ENCODE data around the gene TRPT1. TPM values are rescaled to one million over a fixed set of nuclear protein-coding genes. Genes with fewer than 3 reads are reported as not detected.

TRPT1 gene
- total RNA-seq, 2 experiments from 2014 or later: 33.4 to 37.1 TPM

- CTCF ChIA-PET: interaction anchor here (0.6 to 3.5 kb wide), 6 partner anchors 22 to 102 kb away, joined by 3 to 18 read pairs (median 4); partner anchors contain the start of genes FERMT3 and PLCB3
- Mint-ChIP-seq H3K9me3 (ENCODE audit: low read depth) (no peaks in the 10 kb centered on the region), H3K27ac (peak overlapping the region; percentile 85), H3K27me3 (no peaks in the 10 kb centered on the region), H3K4me1 (peaks cover 49% of the 10 kb centered on the region), H3K4me3 (peak overlapping the region; percentile 76), H3K36me3 (peaks cover 1% of the 10 kb centered on the region)
- ATAC-seq (no peak), DNase-seq (no peak)
Measured at GRCh38 chr11:64229090-64229743, 3.2 kb upstream of the TRPT1 start.

- H3K27me3 Mint-ChIP-seq: no peaks in the 10 kb centered on the region
- H3K27ac Mint-ChIP-seq: peak overlapping the region; percentile 88
- peaks cover 46% of the 10 kb centered on the region for H3K4me1 Mint-ChIP-seq
- H3K4me3 Mint-ChIP-seq: peak overlapping the region; percentile 87
- no peak for DNase-seq
- H3K36me3 Mint-ChIP-seq: peaks cover 1% of the 10 kb centered on the region
- CTCF ChIA-PET: interaction anchor here (1.1 to 3.4 kb wide), 10 partner anchors 9 to 90 kb away, joined by 3 to 36 read pairs (median 10); partner anchors contain the start of genes ESRRA, FERMT3, PLCB3 and PPP1R14B
- ATAC-seq: no peak
- H3K9me3 Mint-ChIP-seq (ENCODE audit: low read depth): no peaks in the 10 kb centered on the region
Measured at GRCh38 chr11:64227405-64227956, 1.5 kb upstream of the TRPT1 start.

- Mint-ChIP-seq H3K36me3 (peaks cover 3% of the 10 kb centered on the region), H3K4me1 (peaks cover 40% of the 10 kb centered on the region), H3K27me3 (no peaks in the 10 kb centered on the region), H3K4me3 (peak overlapping the region; percentile 87), H3K27ac (peak overlapping the region; percentile 88), H3K9me3 (ENCODE audit: low read depth) (no peaks in the 10 kb centered on the region)
- ATAC-seq (peak; percentile 48), DNase-seq (peak; percentile 85)
- CTCF ChIA-PET: interaction anchor here (0.8 to 3.4 kb wide), 18 partner anchors 10 to 1440 kb away, joined by 3 to 36 read pairs (median 6); partner anchors contain the start of genes CCDC88B, ESRRA, FERMT3 and FKBP2
Measured at GRCh38 chr11:64226507-64227051, 593 bp upstream of the TRPT1 start.

- ATAC-seq (no peak), DNase-seq (no peak)
- Mint-ChIP-seq H3K4me3 (peak overlapping the region; percentile 87), H3K27me3 (no peaks in the 10 kb centered on the region), H3K4me1 (peaks cover 35% of the 10 kb centered on the region), H3K36me3 (peaks cover 8% of the 10 kb centered on the region), H3K27ac (peak overlapping the region; percentile 90), H3K9me3 (ENCODE audit: low read depth) (no peaks in the 10 kb centered on the region)
- CTCF ChIA-PET: interaction anchor here (1.5 to 3.4 kb wide), 5 partner anchors 17 to 78 kb away, joined by 8 to 36 read pairs (median 16); partner anchors contain the start of genes ESRRA, FERMT3 and PPP1R14B
Measured at GRCh38 chr11:64224891-64225607, 937 bp downstream of the TRPT1 start.

GRCh38 chr11:64224151-64224890, 1.7 kb downstream of the TRPT1 start:
- no peaks in the 10 kb centered on the region for H3K9me3 Mint-ChIP-seq (ENCODE audit: low read depth)
- H3K27ac Mint-ChIP-seq: peak overlapping the region; percentile 90

GRCh38 chr11:64223001-64223651, 2.9 kb downstream of the TRPT1 start:
- Mint-ChIP-seq H3K4me1 (peaks cover 22% of the 10 kb centered on the region), H3K27ac (no peak overlapping the region), H3K9me3 (ENCODE audit: low read depth) (no peaks in the 10 kb centered on the region), H3K4me3 (no peak overlapping the region), H3K27me3 (no peaks in the 10 kb centered on the region), H3K36me3 (peaks cover 12% of the 10 kb centered on the region)
- no peak for DNase-seq
- ATAC-seq: no peak
- CTCF ChIA-PET: interaction anchor here (0.7 to 1.8 kb wide), 5 partner anchors 17 to 81 kb away, joined by 3 to 7 read pairs (median 3); partner anchors contain the start of genes CATSPERZ, FERMT3 and PLCB3

More at GRCh38 chr11:64224151-64224890, 1.7 kb downstream of the TRPT1 start:
- DNase-seq (no peak), ATAC-seq (no peak)
- H3K4me3 Mint-ChIP-seq: peak overlapping the region; percentile 87
- H3K36me3 Mint-ChIP-seq: peaks cover 9% of the 10 kb centered on the region
- no peaks in the 10 kb centered on the region for H3K27me3 Mint-ChIP-seq
- CTCF ChIA-PET: interaction anchor here (1.2 to 3.4 kb wide), 5 partner anchors 16 to 80 kb away, joined by 3 to 36 read pairs (median 7); partner anchors contain the start of genes FERMT3 and PLCB3
- peaks cover 29% of the 10 kb centered on the region for H3K4me1 Mint-ChIP-seq

GRCh38 chr11:64222651-64223000, 3.4 kb downstream of the TRPT1 start:
- Mint-ChIP-seq H3K27me3 (no peaks in the 10 kb centered on the region), H3K27ac (no peak overlapping the region), H3K36me3 (peaks cover 14% of the 10 kb centered on the region), H3K9me3 (ENCODE audit: low read depth) (no peaks in the 10 kb centered on the region), H3K4me3 (no peak overlapping the region), H3K4me1 (peaks cover 19% of the 10 kb centered on the region)
- DNase-seq (no peak), ATAC-seq (no peak)
- CTCF ChIA-PET: interaction anchor here (0.7 to 1.8 kb wide), 3 partner anchors 18 to 78 kb away, joined by 3 to 7 read pairs (median 3); partner anchors contain the start of genes CATSPERZ and PLCB3

- CTCF ChIA-PET: no interaction called here
- no peaks in the 10 kb centered on the region for H3K9me3 Mint-ChIP-seq (ENCODE audit: low read depth)
- no peak overlapping the region for H3K4me3 Mint-ChIP-seq
- H3K27me3 Mint-ChIP-seq: no peaks in the 10 kb centered on the region
- DNase-seq: no peak
- peaks cover 19% of the 10 kb centered on the region for H3K36me3 Mint-ChIP-seq
- H3K27ac Mint-ChIP-seq: no peak overlapping the region
- H3K4me1 Mint-ChIP-seq: peaks cover 11% of the 10 kb centered on the region
- no peak for ATAC-seq
Measured at GRCh38 chr11:64220798-64221197, 5.2 kb downstream of the TRPT1 start.

- Mint-ChIP-seq H3K27me3 (no peaks in the 10 kb centered on the region), H3K4me3 (no peak overlapping the region), H3K9me3 (ENCODE audit: low read depth) (no peaks in the 10 kb centered on the region), H3K4me1 (peaks cover 10% of the 10 kb centered on the region), H3K36me3 (peaks cover 19% of the 10 kb centered on the region), H3K27ac (no peak overlapping the region)
- DNase-seq (no peak), ATAC-seq (no peak)
- CTCF ChIA-PET: no interaction called here
Measured at GRCh38 chr11:64220271-64220670, 5.7 kb downstream of the TRPT1 start.

- Mint-ChIP-seq H3K36me3 (peaks cover 24% of the 10 kb centered on the region), H3K9me3 (ENCODE audit: low read depth) (no peaks in the 10 kb centered on the region), H3K4me3 (no peak overlapping the region), H3K27ac (no peak overlapping the region), H3K27me3 (no peaks in the 10 kb centered on the region), H3K4me1 (peaks cover 8% of the 10 kb centered on the region)
- no peak for DNase-seq
- no peak for ATAC-seq
- CTCF ChIA-PET: interaction anchor here (0.6 kb wide), 1 partner anchor 1447 kb away, joined by 3 read pairs; no protein-coding TSS in a partner anchor
Measured at GRCh38 chr11:64219755-64220154, 6.2 kb downstream of the TRPT1 start.

GRCh38 chr11:64219354-64219684, 6.7 kb downstream of the TRPT1 start:
- H3K4me1 Mint-ChIP-seq: peaks cover 6% of the 10 kb centered on the region
- H3K9me3 Mint-ChIP-seq (ENCODE audit: low read depth): no peaks in the 10 kb centered on the region
- H3K27ac Mint-ChIP-seq: no peak overlapping the region
- ATAC-seq (no peak), DNase-seq (no peak)
- H3K27me3 Mint-ChIP-seq: no peaks in the 10 kb centered on the region
- H3K4me3 Mint-ChIP-seq: no peak overlapping the region
- CTCF ChIA-PET: interaction anchor here (0.6 kb wide), 1 partner anchor 1446 kb away, joined by 3 read pairs; no protein-coding TSS in a partner anchor
- H3K36me3 Mint-ChIP-seq: peaks cover 27% of the 10 kb centered on the region
